Esophagus squamous epithelium (tissue), 5 donors: ENCODE measurements around the gene SIRPB2. TPM values are rescaled to one million over a fixed set of nuclear protein-coding genes. Genes with fewer than 3 reads are reported as not detected.

ENCODE experiments used
- DNase-seq: peaks from one replicate; lab custom pipeline; 2025; lab: John Stamatoyannopoulos, UW
- H3K27ac ChIP-seq, 4 donors: fragments of 200-600 bp; sonication (generic); one replicate each; pipeline ENCODE4 v1.5.1; 2016 to 2019; ENCODE audit warnings: mild to moderate bottlenecking in 1 of 4
- H3K27me3 ChIP-seq, 4 donors: fragments of 200-600 bp; sonication (generic); 1 replicate in 3 of 4; 2 replicates in 1 of 4; pipeline versions ENCODE4 v1.5.1 to v1.6.0; 2017 to 2021; ENCODE audit warnings: antibody characterized with exemption in 1 of 4
- H3K36me3 ChIP-seq, 3 donors: fragments of 200-600 bp; sonication (generic); one replicate each; pipeline ENCODE4 v1.5.1; 2016 to 2019
- H3K4me1 ChIP-seq, 3 donors: fragments of 200-600 bp; sonication (generic); one replicate each; pipeline ENCODE4 v1.5.1; 2017 to 2019
- H3K4me3 ChIP-seq, 4 donors: fragments of 200-600 bp; sonication (generic); 1 replicate in 3 of 4; 2 replicates in 1 of 4; pipeline ENCODE4 v1.5.1; 2016 to 2019; ENCODE audit warnings: mild to moderate bottlenecking in 2 of 4, moderate library complexity in 1 of 4
- H3K9me3 ChIP-seq, 3 donors: fragments of 200-600 bp; sonication (generic); one replicate each; pipeline ENCODE4 v1.5.1; 2016 to 2019
- CTCF ChIP-seq, 6 experiments: fragments of 450-650 bp in 4 of 6; fragments of 200-600 bp in 2 of 6; sonication (generic) in 2 of 6; IDR thresholded peaks; one replicate each; pipeline ENCODE4 v1.5.1; 2016 to 2019; ENCODE audit warnings: antibody characterized with exemption in 6 of 6, mild to moderate bottlenecking in 4 of 6, moderate library complexity in 4 of 6
- POLR2A ChIP-seq, 4 donors: fragments of 450-650 bp; IDR thresholded peaks; one replicate each; pipeline ENCODE4 v1.6.1; 2017; ENCODE audit warnings: antibody characterized with exemption in 4 of 4, mild to moderate bottlenecking in 4 of 4, moderate library complexity in 3 of 4
- WGBS, 2 donors: methylation state at CpG; one replicate each; pipeline ENCODE4 v1.1.5; 2018; 5-methylcytosine and 5-hydroxymethylcytosine counted together
- intact Hi-C: fragments of 100-400 bp; cut with DNase I; formaldehyde crosslinking; loops from one replicate; pipeline ENCODE4 v1.15.0; 2022
- total RNA-seq, 4 donors: library from RNA; depleted of rRNA; stranded (reverse); fragments of >200 nt; gene quantifications; one replicate each; pipeline ENCODE4 v1.1.0, GENCODE V29; 2016
- donor health status: DM: yes; HTN: yes; CAD: no.

The SIRPB2 gene
- total RNA-seq, 4 donors from 2014 or later = 1.2 to 5.9 (median 1.9) TPM

DNA sequence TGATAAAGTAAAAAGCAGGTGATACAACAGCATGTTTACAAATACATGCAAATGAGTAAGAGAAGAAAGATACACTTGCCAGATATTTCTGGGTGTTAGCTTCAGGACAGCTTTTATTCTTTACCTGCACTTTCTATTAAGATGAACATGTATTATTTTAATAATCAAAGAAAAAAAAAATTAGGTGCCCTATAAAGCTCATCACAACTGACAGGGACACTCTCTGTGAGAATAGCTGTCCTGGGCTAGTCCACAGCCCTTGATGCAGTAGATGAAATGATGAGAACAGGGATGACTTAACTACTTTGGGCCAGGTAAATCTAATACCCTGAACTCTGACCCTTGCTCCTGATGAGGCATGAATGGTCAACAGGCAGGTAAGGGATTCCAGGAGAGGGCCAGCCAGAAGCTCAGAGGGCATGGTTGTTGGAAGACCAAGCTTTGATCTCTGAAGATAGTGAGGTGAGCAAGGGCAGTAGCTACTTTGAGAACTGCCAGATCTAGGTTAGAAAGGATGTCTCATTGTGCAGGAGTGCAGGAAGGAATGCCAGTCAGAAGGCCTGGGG lies 40.2 kb downstream of the SIRPB2 start:
- Histone ChIP-seq H3K4me1 (no peaks in the 10 kb centered on the region), H3K36me3 (peaks cover 45 to 100% (median 76%) of the 10 kb centered on the region in 3 donors), H3K27ac (no peak overlapping the region), H3K4me3 (no peak overlapping the region), H3K9me3 (peaks cover 0 to 11% (median 5%) of the 10 kb centered on the region in 3 donors), H3K27me3 (no peaks in the 10 kb centered on the region)
- TF ChIP-seq POLR2A (IDR thresholded peaks at IDR 0.05) (no peak), CTCF (IDR thresholded peaks at IDR 0.05) (no peak)
- no peak for DNase-seq
- intact Hi-C loops = no loop called here

DNA sequence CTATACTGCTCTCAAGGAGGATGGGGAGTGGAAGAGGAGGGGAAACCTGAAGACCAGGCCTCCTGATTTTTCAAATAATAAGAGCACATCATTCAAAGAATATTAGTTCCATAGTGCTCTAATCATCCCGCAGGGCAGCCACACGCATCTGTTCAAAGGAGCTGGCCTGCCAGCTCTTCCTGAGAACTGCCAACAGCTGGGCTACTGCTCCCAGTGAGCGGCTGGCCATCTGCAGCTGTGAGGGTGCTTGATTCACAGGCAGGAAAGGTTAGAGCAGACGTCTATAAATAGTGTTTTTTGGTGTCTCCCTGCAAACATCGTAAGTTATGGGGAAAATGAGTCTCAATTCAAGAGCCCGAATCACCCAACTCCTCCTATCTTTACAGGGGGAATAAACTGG lies 41.9 kb downstream of the SIRPB2 start:
- DNase-seq = no peak
- 87 to 94% methylated on average over 3 to 6 of the region's 6 CpGs for WGBS, 2 donors
- peaks cover 48 to 100% (median 77%) of the 10 kb centered on the region in 3 donors for H3K36me3 ChIP-seq
- peaks cover 0 to 11% (median 5%) of the 10 kb centered on the region in 3 donors for H3K9me3 ChIP-seq
- H3K27me3 ChIP-seq = no peaks in the 10 kb centered on the region
- H3K27ac ChIP-seq = no peak overlapping the region
- no peaks in the 10 kb centered on the region for H3K4me1 ChIP-seq
- TF ChIP-seq POLR2A (IDR thresholded peaks at IDR 0.05) = no peak
- TF ChIP-seq CTCF (IDR thresholded peaks at IDR 0.05) = no peak
- intact Hi-C loops = no loop called here
- no peak overlapping the region for H3K4me3 ChIP-seq

GRCh38 chr20:1448081-1448620 lies 43.1 kb downstream of the SIRPB2 start:
- H3K36me3 ChIP-seq = peaks cover 53 to 100% (median 79%) of the 10 kb centered on the region in 3 donors

GRCh38 chr20:1446536-1446935 lies 44.7 kb downstream of the SIRPB2 start:
- 100% methylated on average over 1 of the region's 1 CpG for WGBS, 2 donors
- no peak for TF ChIP-seq POLR2A (IDR thresholded peaks at IDR 0.05)
- no peak for TF ChIP-seq CTCF (IDR thresholded peaks at IDR 0.05)
- no peak overlapping the region for H3K27ac ChIP-seq
- no peaks in the 10 kb centered on the region for H3K4me1 ChIP-seq
- no peak overlapping the region for H3K4me3 ChIP-seq
- peaks cover 0 to 7% (median 5%) of the 10 kb centered on the region in 3 donors for H3K9me3 ChIP-seq
- no peak for DNase-seq
- no peaks in the 10 kb centered on the region for H3K27me3 ChIP-seq
- H3K36me3 ChIP-seq = peaks cover 48 to 100% (median 73%) of the 10 kb centered on the region in 3 donors
- intact Hi-C loops = no loop called here

More at GRCh38 chr20:1448081-1448620, 43.1 kb downstream of the SIRPB2 start:
- no peak for TF ChIP-seq CTCF (IDR thresholded peaks at IDR 0.05)
- intact Hi-C loops = no loop called here
- WGBS, 2 donors = 92% methylated on average over 2 to 4 of the region's 4 CpGs
- Histone ChIP-seq H3K27me3 (no peaks in the 10 kb centered on the region), H3K27ac (no peak overlapping the region), H3K9me3 (peaks cover 0 to 11% (median 5%) of the 10 kb centered on the region in 3 donors), H3K4me3 (no peak overlapping the region), H3K4me1 (no peaks in the 10 kb centered on the region)
- no peak for DNase-seq

DNA sequence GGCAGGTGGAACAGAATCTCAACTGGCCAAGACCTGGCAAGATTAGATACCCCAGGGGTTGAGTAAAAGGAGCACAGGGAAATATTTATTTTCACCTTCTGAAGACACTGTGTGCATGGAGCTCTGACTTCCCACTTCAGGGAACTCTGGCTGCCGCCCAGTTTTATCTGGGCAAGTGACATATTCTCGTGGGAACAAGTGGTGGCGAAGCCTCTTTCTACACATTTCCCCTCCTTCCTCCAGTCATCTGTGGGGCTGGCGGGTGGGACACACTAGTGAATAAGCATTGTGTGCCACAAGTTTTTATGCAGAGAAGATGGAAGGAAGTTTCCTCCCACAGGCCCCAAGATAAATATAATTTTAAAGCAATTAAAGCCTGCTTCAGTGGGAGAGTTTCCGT lies 48.1 kb downstream of the SIRPB2 start:
- H3K27ac ChIP-seq = no peak overlapping the region
- intact Hi-C loops = loop anchor here (5.0 kb wide), 1 partner anchor 131 kb away; no protein-coding TSS in a partner anchor
- no peak overlapping the region for H3K4me3 ChIP-seq
- TF ChIP-seq CTCF (IDR thresholded peaks at IDR 0.05) (no peak), POLR2A (IDR thresholded peaks at IDR 0.05) (no peak)
- H3K27me3 ChIP-seq = no peaks in the 10 kb centered on the region
- H3K9me3 ChIP-seq = no peaks in the 10 kb centered on the region
- peaks cover 42 to 89% (median 44%) of the 10 kb centered on the region in 3 donors for H3K36me3 ChIP-seq
- 54 to 75% methylated on average over 5 of the region's 5 CpGs for WGBS, 2 donors
- DNase-seq = no peak
- no peaks in the 10 kb centered on the region for H3K4me1 ChIP-seq
